T-helper 2 cell treated with Interferon-gamma antibody and Interleukin-4, amounts not matched to agents 100 ng/mL and 5 ng/mL, for 36 hours (primary cell): Measurements from ENCODE around the gene NME2. TPM values are rescaled to one million over a fixed set of nuclear protein-coding genes. Genes with fewer than 3 reads are reported as not detected.

Source experiments
- intact Hi-C: fragments of 100-400 bp; cut with micrococcal nuclease; formaldehyde crosslinking; loops from one replicate; pipeline ENCODE4 v1.15.1; 2023
- total RNA-seq: library from RNA; stranded (reverse); gene quantifications from 2 replicates; pipeline ENCODE4 v1.2.3, GENCODE V29; 2022

The NME2 gene
- total RNA-seq, 1 donor from 2014 or later = 544 TPM

GRCh38 chr17:51191895-51192294 lies 25.7 kb downstream of the NME2 start:
- intact Hi-C loops = no loop called here

GRCh38 chr17:51197754-51198153 lies 31.5 kb downstream of the NME2 start:
- intact Hi-C loops = no loop called here

- intact Hi-C loops = loop anchor here (2.0 kb wide), 1 partner anchor 61 kb away; the partner anchor contains the start of genes MBTD1 and UTP18
Observed at GRCh38 chr17:51200295-51200694, 34.1 kb downstream of the NME2 start.

GRCh38 chr17:51200846-51201245 lies 34.6 kb downstream of the NME2 start:
- intact Hi-C loops = loop anchor here (2.0 kb wide), 1 partner anchor 60 kb away; the partner anchor contains the start of genes MBTD1 and UTP18

GRCh38 chr17:51203838-51204237 lies 37.6 kb downstream of the NME2 start:
- intact Hi-C loops = no loop called here

- intact Hi-C loops = no loop called here
Observed at GRCh38 chr17:51214920-51215319, 48.7 kb downstream of the NME2 start.

- intact Hi-C loops = no loop called here
Observed at GRCh38 chr17:51217946-51218345, 51.7 kb downstream of the NME2 start.

- intact Hi-C loops = no loop called here
Observed at GRCh38 chr17:51221322-51221721, 55.1 kb downstream of the NME2 start.

Other genes starting within 250 kb of the NME2 start
- 48.2 and 50.8 TPM in 2 replicates for gene SPAG9, start 45.5 kb upstream of the NME2 start, total RNA-seq
- 185 and 197 TPM in 2 replicates for gene NME1, start 12.9 kb upstream of the NME2 start, total RNA-seq
- gene MBTD1, start 93.6 kb downstream of the NME2 start, total RNA-seq = 13.0 and 13.3 TPM in 2 replicates
- gene UTP18, start 94.1 kb downstream of the NME2 start, total RNA-seq = 54.0 and 55.5 TPM in 2 replicates